Caco-2 (cell line): Measurements from ENCODE around the gene IL12RB2. TPM values are rescaled to one million over a fixed set of nuclear protein-coding genes. Genes with fewer than 3 reads are reported as not detected.

Experiments
- BruUV-seq: library from RNA; stranded (reverse); fragments of 400-500 nt; replicated peaks from 2 replicates; lab custom pipeline; 2021; lab: Mats Ljungman, UMichigan
- CTCF ChIA-PET: fragments of 300-600 bp; sonication (Branson Sonifier 250); formaldehyde crosslinking; loops from one replicate; lab custom pipeline; 2022; ENCODE audit warnings: antibody characterized with exemption; lab: Charles Lee
- POLR2A ChIA-PET: fragments of 300-600 bp; sonication (Branson Sonifier 250); formaldehyde crosslinking; loops from one replicate; lab custom pipeline; 2022; ENCODE audit warnings: antibody characterized with exemption; lab: Charles Lee
- DNase-seq, 2 experiments: peaks; one replicate each; pipeline versions ENCODE4 v3.0.0 to v3.0.0-alpha.2; 2020 to 2022
- H3K27me3 ChIP-seq: replicated peaks from 2 replicates; pipeline ENCODE4 v1.6.0; 2011; ENCODE audit warnings: low read length; ENCODE audit not compliant: control insufficient read depth, insufficient read depth
- H3K36me3 ChIP-seq: 2 replicates; pipeline ENCODE4 v1.5.1; 2011; ENCODE audit warnings: low read length; ENCODE audit not compliant: control insufficient read depth, insufficient read depth
- H3K4me1 ChIP-seq: fragments of 250-450 bp; sonication (Bioruptor Pico); 2 replicates; pipeline ENCODE4 v1.5.1; 2020; ENCODE audit warnings: mild to moderate bottlenecking
- H3K4me3 ChIP-seq: 2 replicates; pipeline ENCODE4 v1.5.1; 2011; ENCODE audit warnings: low read depth, mild to moderate bottlenecking, control low read depth, low read length
- H3K9me3 ChIP-seq: fragments of 250-450 bp; sonication (Bioruptor Pico); 2 replicates; pipeline ENCODE4 v1.5.1; 2020; ENCODE audit warnings: mild to moderate bottlenecking, moderate library complexity
- H3K27ac Mint-ChIP-seq: one replicate; pipeline ENCODE4 v1.8.0; 2022; ENCODE audit warnings: mixed read lengths; ENCODE audit not compliant: unreplicated experiment
- H3K27me3 Mint-ChIP-seq: one replicate; pipeline ENCODE4 v1.8.0; 2022; ENCODE audit warnings: mixed read lengths; ENCODE audit not compliant: insufficient read depth, unreplicated experiment
- H3K36me3 Mint-ChIP-seq: one replicate; pipeline ENCODE4 v1.8.0; 2022; ENCODE audit warnings: mild to moderate bottlenecking, mixed read lengths; ENCODE audit not compliant: insufficient read depth, unreplicated experiment
- H3K4me1 Mint-ChIP-seq: one replicate; pipeline ENCODE4 v1.8.0; 2022; ENCODE audit warnings: low read depth, mixed read lengths; ENCODE audit not compliant: unreplicated experiment
- H3K4me3 Mint-ChIP-seq: one replicate; pipeline ENCODE4 v1.8.0; 2022; ENCODE audit warnings: mild to moderate bottlenecking, moderate library complexity, mixed read lengths; ENCODE audit not compliant: unreplicated experiment
- H3K9me3 Mint-ChIP-seq: one replicate; pipeline ENCODE4 v1.8.0; 2022; ENCODE audit warnings: mixed read lengths; ENCODE audit not compliant: unreplicated experiment
- intact Hi-C: fragments of 100-400 bp; cut with micrococcal nuclease; formaldehyde crosslinking; loops from one replicate; pipeline ENCODE4 v1.10.0; 2022; ENCODE audit not compliant: unreplicated experiment
- total RNA-seq: library from RNA; stranded (reverse); gene quantifications from 2 replicates; pipeline ENCODE4 v1.2.3, GENCODE V29; 2022
- TF ChIP-seq, protein P1 (sequence below), 2 experiments: fragments of 200-600 bp in 1 of 2; IDR thresholded peaks; 1 replicate in 1 of 2; 2 replicates in 1 of 2; pipeline versions ENCODE4 v1.5.1 to v1.8.0; 2011 to 2022; ENCODE audit warnings: antibody characterized with exemption in 1 of 2, control low read depth in 1 of 2, inconsistent platforms in 1 of 2, low read depth in 1 of 2, low read length in 1 of 2, mild to moderate bottlenecking in 1 of 2, moderate library complexity in 1 of 2; ENCODE audit not compliant: insufficient read depth in 1 of 2, severe bottlenecking in 1 of 2, unreplicated experiment in 1 of 2

The IL12RB2 gene
- total RNA-seq, 1 experiment from 2014 or later: 0.54 TPM

DNA sequence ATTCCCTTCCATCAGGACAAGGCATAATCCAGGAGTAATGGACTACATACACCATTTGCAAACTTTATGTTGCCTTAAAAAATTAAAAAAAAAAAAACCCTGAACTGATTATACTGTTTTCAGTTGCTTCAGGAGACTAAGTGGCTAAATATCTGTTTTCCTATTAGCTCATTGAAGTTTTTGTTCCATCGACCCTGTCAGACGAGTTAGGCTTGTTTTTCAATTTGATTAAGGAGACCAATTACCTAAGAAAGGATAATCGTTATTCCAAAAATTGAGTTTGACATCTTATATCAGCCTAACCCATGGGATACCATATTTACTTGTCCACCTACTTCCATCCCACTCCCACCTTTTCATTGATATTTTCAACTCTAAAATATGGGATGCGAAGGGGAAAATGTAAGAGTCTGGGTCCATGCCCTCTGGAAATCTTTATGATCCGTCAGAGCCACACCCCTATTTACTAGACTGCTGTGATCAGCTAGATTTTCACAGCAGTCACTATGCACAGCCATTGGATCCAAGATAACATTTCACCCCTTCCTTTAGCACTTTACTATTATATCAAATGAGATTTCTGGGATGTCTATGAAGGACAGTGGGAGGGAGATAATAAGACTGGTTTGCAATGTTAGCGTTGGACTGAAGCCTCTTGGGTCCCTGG lies 41.0 kb downstream of the IL12RB2 start:
- CTCF ChIA-PET: interaction anchor here (0.6 to 1.7 kb wide), 4 partner anchors 45 to 158 kb away, joined by 3 to 8 read pairs (median 4); no protein-coding TSS in a partner anchor
- intact Hi-C loops: loop anchor here (5.0 kb wide), 1 partner anchor 59 kb away; no protein-coding TSS in a partner anchor
- no peak overlapping the region for H3K27ac Mint-ChIP-seq

DNA sequence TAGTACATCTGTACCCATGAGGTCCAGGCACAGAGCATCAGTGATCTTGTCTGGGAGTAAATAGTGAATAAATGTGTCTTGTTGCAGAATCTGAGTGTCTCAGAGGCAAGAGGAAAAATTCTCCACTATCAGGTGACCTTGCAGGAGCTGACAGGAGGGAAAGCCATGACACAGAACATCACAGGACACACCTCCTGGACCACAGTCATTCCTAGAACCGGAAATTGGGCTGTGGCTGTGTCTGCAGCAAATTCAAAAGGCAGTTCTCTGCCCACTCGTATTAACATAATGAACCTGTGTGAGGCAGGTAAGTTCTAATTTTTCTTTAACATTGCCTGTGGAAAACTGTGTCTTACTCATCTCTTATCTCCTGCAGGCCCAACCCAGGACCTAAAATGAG lies 43.1 kb downstream of the IL12RB2 start:
- Histone ChIP-seq H3K4me1 (no peaks in the 10 kb centered on the region), H3K4me3 (no peak overlapping the region), H3K36me3 (no peaks in the 10 kb centered on the region), H3K27me3 (no peaks in the 10 kb centered on the region), H3K9me3 (no peaks in the 10 kb centered on the region)
- Mint-ChIP-seq H3K27me3 (no peaks in the 10 kb centered on the region), H3K27ac (no peak overlapping the region), H3K9me3 (no peaks in the 10 kb centered on the region), H3K4me3 (no peak overlapping the region), H3K4me1 (no peaks in the 10 kb centered on the region), H3K36me3 (no peaks in the 10 kb centered on the region)
- TF ChIP-seq, protein P1, sequence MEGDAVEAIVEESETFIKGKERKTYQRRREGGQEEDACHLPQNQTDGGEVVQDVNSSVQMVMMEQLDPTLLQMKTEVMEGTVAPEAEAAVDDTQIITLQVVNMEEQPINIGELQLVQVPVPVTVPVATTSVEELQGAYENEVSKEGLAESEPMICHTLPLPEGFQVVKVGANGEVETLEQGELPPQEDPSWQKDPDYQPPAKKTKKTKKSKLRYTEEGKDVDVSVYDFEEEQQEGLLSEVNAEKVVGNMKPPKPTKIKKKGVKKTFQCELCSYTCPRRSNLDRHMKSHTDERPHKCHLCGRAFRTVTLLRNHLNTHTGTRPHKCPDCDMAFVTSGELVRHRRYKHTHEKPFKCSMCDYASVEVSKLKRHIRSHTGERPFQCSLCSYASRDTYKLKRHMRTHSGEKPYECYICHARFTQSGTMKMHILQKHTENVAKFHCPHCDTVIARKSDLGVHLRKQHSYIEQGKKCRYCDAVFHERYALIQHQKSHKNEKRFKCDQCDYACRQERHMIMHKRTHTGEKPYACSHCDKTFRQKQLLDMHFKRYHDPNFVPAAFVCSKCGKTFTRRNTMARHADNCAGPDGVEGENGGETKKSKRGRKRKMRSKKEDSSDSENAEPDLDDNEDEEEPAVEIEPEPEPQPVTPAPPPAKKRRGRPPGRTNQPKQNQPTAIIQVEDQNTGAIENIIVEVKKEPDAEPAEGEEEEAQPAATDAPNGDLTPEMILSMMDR (IDR thresholded peaks at IDR 0.05; ENCODE audit: insufficient read depth in 1 of 2, low read depth in 1 of 2, low read length in 1 of 2, severe bottlenecking in 1 of 2, unreplicated experiment in 1 of 2): no peak
- intact Hi-C loops: no loop called here
- POLR2A ChIA-PET: no interaction called here
- CTCF ChIA-PET: no interaction called here
- DNase-seq: no peak
- BruUV-seq: no TSS peak

More for the DNA sequence above, 41.0 kb downstream of the IL12RB2 start:
- no peak for DNase-seq
- Histone ChIP-seq H3K9me3 (no peaks in the 10 kb centered on the region), H3K27me3 (no peaks in the 10 kb centered on the region), H3K4me3 (no peak overlapping the region), H3K36me3 (no peaks in the 10 kb centered on the region), H3K4me1 (no peaks in the 10 kb centered on the region)
- TF ChIP-seq, protein P1 (IDR thresholded peaks at IDR 0.05; ENCODE audit: insufficient read depth in 1 of 2, low read depth in 1 of 2, low read length in 1 of 2, severe bottlenecking in 1 of 2, unreplicated experiment in 1 of 2): no peak
- no TSS peak for BruUV-seq
- Mint-ChIP-seq H3K9me3 (no peaks in the 10 kb centered on the region), H3K27me3 (no peaks in the 10 kb centered on the region), H3K4me1 (no peaks in the 10 kb centered on the region), H3K36me3 (no peaks in the 10 kb centered on the region), H3K4me3 (no peak overlapping the region)
- POLR2A ChIA-PET: no interaction called here

DNA sequence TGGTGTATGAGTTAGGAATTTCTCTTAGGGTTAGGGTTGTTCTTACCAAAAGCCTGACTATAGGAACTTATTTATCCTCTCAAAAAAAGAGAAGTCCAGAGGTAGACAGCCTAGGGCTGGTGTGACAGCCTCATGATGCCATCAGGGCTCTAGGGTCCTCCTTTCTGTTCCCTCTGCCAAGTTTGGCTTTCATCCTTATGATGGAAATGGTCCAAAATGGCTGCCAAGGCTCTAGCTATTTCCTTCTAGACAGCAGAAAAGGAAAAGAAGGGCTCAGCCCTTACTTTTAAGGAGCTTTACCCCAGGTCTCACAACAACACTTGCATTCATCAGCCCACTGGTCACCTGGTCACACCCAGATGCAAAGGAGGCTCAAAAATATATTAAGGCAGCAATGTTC lies 44.5 kb downstream of the IL12RB2 start:
- Mint-ChIP-seq H3K4me1 (no peaks in the 10 kb centered on the region), H3K4me3 (no peak overlapping the region), H3K27me3 (no peaks in the 10 kb centered on the region), H3K9me3 (no peaks in the 10 kb centered on the region), H3K27ac (no peak overlapping the region), H3K36me3 (no peaks in the 10 kb centered on the region)
- Histone ChIP-seq H3K4me1 (no peaks in the 10 kb centered on the region), H3K9me3 (no peaks in the 10 kb centered on the region), H3K27me3 (no peaks in the 10 kb centered on the region), H3K4me3 (no peak overlapping the region), H3K36me3 (no peaks in the 10 kb centered on the region)
- no peak for DNase-seq
- intact Hi-C loops: no loop called here
- ChIA-PET POLR2A (no interaction called here), CTCF (no interaction called here)
- TF ChIP-seq, protein P1 (IDR thresholded peaks at IDR 0.05; ENCODE audit: insufficient read depth in 1 of 2, low read depth in 1 of 2, low read length in 1 of 2, severe bottlenecking in 1 of 2, unreplicated experiment in 1 of 2): no peak
- no TSS peak for BruUV-seq
